Activated CD8-positive, alpha-beta memory T cell treated with anti-CD3 and anti-CD28 coated beads for 1 hour (primary cell): ENCODE results near the gene STOX2.
"Not testable (repeated sequence)": the region's sequence is repeated elsewhere in the genome, so short reads cannot be mapped to it uniquely, and the experiment has no call there.

ENCODE experiments used
- DNase-seq, 2 donors: peaks; one replicate each; pipeline ENCODE4 v3.0.0-alpha.2; 2020; ENCODE audit warnings: low read depth in 1 of 2; ENCODE audit errors: extremely low read depth in 1 of 2

The STOX2 gene

GRCh38 chr4:184016759-184017668, 111.9 kb downstream of the STOX2 start:
- no peak for DNase-seq

- no peak for DNase-seq
Observed at GRCh38 chr4:184019076-184019475, 114.0 kb downstream of the STOX2 start.

GRCh38 chr4:184019667-184020623, 114.8 kb downstream of the STOX2 start:
- DNase-seq, result no peak

GRCh38 chr4:184021389-184021788, 116.3 kb downstream of the STOX2 start:
- DNase-seq, result no peak

GRCh38 chr4:184022679-184023383, 117.7 kb downstream of the STOX2 start:
- no peak for DNase-seq

GRCh38 chr4:184024637-184025036, 119.5 kb downstream of the STOX2 start:
- DNase-seq, result no peak

- DNase-seq, result peak in 1 of 2 donors; percentile 4
Observed at GRCh38 chr4:184028561-184029374, 123.7 kb downstream of the STOX2 start.

GRCh38 chr4:184030036-184030435, 124.9 kb downstream of the STOX2 start:
- DNase-seq, result no peak

- DNase-seq, result no peak
Observed at GRCh38 chr4:184030764-184031163, 125.7 kb downstream of the STOX2 start.

GRCh38 chr4:184032091-184032490, 127.0 kb downstream of the STOX2 start:
- DNase-seq, result no peak

GRCh38 chr4:184039963-184040383, 134.9 kb downstream of the STOX2 start:
- no peak for DNase-seq

- no peak for DNase-seq
Observed at GRCh38 chr4:184041156-184041555, 136.0 kb downstream of the STOX2 start.

- DNase-seq, result no peak
Observed at GRCh38 chr4:184046148-184046547, 141.0 kb downstream of the STOX2 start.

GRCh38 chr4:184051262-184051661, 146.2 kb downstream of the STOX2 start:
- DNase-seq, result not testable (repeated sequence)

- no peak for DNase-seq
Observed at GRCh38 chr4:184052616-184053015, 147.5 kb downstream of the STOX2 start.

- no peak for DNase-seq
Observed at GRCh38 chr4:184053434-184053833, 148.3 kb downstream of the STOX2 start.

GRCh38 chr4:184056877-184057276, 151.8 kb downstream of the STOX2 start:
- no peak for DNase-seq

GRCh38 chr4:184058026-184058425, 152.9 kb downstream of the STOX2 start:
- no peak for DNase-seq

GRCh38 chr4:184059099-184059498, 154.0 kb downstream of the STOX2 start:
- no peak for DNase-seq

- no peak for DNase-seq
Observed at GRCh38 chr4:184061582-184061981, 156.5 kb downstream of the STOX2 start.
